OCI-M2 (cell line): ENCODE measurements around the gene ANO9.

Experiments
- DNase-seq: peaks from one replicate; lab custom pipeline; 2025; ENCODE audit not compliant: unreplicated experiment; lab: John Stamatoyannopoulos, UW

The ANO9 gene, protein sequence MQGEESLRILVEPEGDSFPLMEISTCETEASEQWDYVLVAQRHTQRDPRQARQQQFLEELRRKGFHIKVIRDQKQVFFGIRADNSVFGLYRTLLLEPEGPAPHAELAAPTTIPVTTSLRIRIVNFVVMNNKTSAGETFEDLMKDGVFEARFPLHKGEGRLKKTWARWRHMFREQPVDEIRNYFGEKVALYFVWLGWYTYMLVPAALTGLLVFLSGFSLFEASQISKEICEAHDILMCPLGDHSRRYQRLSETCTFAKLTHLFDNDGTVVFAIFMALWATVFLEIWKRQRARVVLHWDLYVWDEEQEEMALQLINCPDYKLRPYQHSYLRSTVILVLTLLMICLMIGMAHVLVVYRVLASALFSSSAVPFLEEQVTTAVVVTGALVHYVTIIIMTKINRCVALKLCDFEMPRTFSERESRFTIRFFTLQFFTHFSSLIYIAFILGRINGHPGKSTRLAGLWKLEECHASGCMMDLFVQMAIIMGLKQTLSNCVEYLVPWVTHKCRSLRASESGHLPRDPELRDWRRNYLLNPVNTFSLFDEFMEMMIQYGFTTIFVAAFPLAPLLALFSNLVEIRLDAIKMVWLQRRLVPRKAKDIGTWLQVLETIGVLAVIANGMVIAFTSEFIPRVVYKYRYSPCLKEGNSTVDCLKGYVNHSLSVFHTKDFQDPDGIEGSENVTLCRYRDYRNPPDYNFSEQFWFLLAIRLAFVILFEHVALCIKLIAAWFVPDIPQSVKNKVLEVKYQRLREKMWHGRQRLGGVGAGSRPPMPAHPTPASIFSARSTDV

DNA sequence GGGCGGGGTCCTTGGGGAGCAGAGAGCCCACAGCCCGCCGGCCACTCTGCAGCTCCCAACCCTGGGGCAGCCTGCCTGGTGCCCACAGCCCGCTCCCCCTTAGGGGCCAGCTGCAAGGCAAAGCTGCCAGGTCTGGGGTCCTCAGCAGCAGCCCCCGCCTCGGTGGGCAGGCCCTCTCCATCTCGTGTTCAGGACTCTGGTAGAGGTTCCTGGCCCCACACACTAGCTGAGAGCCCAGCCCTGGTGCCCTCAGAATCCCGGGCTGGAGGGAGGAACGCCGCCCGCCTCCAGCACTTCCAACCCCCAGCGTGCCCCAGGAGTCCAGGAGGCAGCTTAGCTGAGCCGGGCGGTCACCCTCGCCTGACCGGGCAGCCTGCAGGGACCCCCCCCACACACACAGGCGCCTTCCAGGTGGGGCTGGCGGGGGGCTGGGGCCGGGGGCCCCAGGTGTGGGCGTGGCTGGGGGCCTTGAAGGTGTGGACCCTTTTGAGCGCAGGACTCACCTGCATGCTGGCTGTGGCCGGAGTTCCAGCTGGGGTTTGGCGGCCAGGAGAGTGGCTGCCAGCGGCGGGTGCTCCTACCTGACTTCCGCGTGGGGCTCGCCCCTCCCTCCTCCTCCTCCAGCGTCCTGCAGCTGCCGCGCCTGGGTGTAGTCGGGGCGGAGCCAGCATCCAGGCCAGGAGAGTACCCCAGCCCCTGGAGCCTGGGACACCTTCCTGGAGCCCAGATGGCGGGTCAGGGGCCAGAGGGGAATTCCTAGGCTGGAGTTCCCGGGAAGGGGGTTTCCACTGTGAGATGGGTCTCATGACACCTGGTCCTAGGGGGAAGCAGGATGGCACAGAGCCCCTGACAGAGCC, at the start of gene ANO9:
Gene ANO9 (minus strand): TSS at position 594 of the 857 bp plus-strand sequence. CDS start 85 bp downstream, at position 509.
- no peak for DNase-seq

- no peak for DNase-seq
Observed at GRCh38 chr11:491358-491757, 49.5 kb upstream of the ANO9 start.

DNA sequence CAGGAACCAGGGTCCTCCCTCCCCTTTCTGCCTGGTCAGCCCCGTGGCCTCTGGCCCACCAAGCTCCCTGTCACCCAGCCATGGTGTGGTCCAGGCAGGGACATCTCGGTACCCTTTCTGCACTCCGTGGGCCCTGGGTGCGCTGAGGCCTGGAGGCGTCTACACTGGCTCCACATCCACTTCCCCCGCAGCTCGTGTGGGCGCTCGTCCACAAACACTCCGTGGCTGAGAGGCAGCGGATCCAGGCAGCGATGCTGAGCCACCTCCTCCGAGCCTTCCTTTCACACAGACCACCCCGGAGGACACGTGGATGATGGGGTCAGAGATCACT, 49.1 kb upstream of the ANO9 start:
- no peak for DNase-seq

GRCh38 chr11:490186-490929, 48.5 kb upstream of the ANO9 start:
- DNase-seq, result no peak

- DNase-seq, result no peak
Observed at GRCh38 chr11:489610-490185, 47.9 kb upstream of the ANO9 start.

GRCh38 chr11:488992-489391, 47.2 kb upstream of the ANO9 start:
- no peak for DNase-seq

DNA sequence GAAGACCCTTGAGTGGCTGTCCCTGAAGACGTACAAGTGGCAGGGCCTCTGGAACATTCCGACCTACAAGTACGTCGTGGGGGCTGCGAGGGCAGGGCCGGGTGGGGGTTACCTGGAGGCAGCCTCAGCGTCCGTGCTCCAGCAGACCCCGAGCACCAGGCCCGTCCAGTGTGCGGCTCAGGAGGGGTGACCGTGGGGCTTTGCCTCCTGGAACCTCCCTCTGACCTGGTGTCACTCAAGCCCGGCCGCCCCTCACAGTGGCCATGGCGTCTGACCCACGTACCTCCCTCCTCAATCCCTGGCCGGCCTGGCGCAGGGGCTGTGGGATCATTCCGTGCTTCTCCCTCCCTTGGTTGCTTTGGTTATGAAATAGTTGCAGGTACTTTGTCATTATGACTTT, 46.8 kb upstream of the ANO9 start:
- DNase-seq, result no peak

GRCh38 chr11:488062-488461, 46.3 kb upstream of the ANO9 start:
- no peak for DNase-seq

GRCh38 chr11:487571-488021, 45.8 kb upstream of the ANO9 start:
- DNase-seq, result no peak

DNA sequence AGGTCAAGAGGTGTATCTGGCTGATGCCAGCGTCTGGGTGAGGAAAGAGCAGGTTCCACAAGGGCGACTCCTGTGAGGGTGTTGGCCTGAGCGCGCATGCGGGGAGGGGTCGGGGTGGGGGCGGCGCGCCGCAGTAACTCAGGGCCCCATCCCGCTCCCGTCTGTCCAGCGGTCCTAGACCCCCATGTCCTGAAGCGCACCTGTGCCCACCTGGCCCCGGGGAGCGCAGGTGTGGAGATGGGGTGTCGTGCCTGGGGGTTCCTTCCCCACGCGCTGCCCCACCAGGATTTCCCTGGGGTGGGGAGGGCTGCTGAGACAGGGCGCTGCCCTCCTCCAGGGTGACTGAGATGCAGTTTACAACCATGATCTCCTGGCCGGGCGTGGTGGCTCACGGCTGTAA, 44.4 kb upstream of the ANO9 start:
- no peak for DNase-seq

- no peak for DNase-seq
Observed at GRCh38 chr11:484616-485015, 42.8 kb upstream of the ANO9 start.

GRCh38 chr11:479311-479710, 37.5 kb upstream of the ANO9 start:
- DNase-seq, result no peak

- no peak for DNase-seq
Observed at GRCh38 chr11:477052-477715, 35.4 kb upstream of the ANO9 start.

DNA sequence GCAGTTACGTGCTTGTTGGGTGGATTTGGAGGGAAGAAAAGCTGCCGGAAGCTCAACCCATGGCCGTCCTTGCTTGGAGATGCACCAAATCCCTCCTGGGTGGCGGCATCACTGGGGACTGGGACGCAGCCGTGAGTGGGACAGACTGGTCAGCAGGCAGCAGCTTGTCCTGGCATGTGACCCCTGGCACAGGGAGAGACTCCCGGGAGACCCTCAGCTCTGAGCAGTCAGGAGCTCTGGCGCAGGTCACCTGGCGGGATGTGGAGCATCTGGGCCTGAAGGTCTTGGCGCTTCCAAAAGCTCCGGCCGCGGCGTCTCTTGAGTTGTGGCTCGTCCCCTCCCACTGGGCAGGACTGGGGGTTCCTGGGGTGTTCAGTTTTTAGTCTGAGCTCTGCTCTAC, 34.6 kb upstream of the ANO9 start:
- DNase-seq, result no peak

GRCh38 chr11:475941-476340, 34.1 kb upstream of the ANO9 start:
- no peak for DNase-seq

- DNase-seq, result no peak
Observed at GRCh38 chr11:474914-475506, 33.2 kb upstream of the ANO9 start.

GRCh38 chr11:473962-474785, 32.4 kb upstream of the ANO9 start:
- no peak for DNase-seq

- no peak for DNase-seq
Observed at GRCh38 chr11:473415-473814, 31.6 kb upstream of the ANO9 start.

DNA sequence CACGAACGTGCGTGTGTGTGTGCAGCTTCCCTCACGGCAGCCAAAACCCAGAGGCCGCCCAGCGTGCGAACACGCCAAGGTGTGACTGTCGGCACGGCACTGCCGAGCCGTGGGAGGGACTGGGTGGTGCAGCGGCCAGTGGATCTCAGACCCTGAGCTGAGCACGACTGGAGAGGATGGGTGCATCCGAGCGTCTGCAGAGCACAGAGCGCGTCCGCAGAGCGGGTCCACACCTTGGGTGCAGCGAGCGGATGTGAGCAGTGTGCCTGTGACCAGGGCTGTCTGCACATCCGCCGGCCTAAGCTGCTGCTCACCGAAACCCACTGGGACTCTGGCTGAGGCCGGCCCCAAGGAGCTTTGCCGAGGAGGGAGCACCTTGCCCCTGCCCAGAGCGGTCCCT, 31.0 kb upstream of the ANO9 start:
- no peak for DNase-seq
